LHCN-M2 (cell line): ENCODE results near the gene FAT2. TPM values are rescaled to one million over a fixed set of nuclear protein-coding genes. Genes with fewer than 3 reads are reported as not detected.

Experiments
- DNase-seq: peaks from one replicate; pipeline ENCODE4 v3.0.0-alpha.2; 2012; ENCODE audit warnings: low read depth
- polyA plus RNA-seq: library from polyadenylated mRNA; unstranded; fragments of >200 nt; gene quantifications from one replicate; pipeline ENCODE4 v1.2.1, GENCODE V29; 2012; ENCODE audit warnings: missing spikeins
- total RNA-seq: library from RNA; depleted of rRNA; stranded (reverse); fragments of >200 nt; gene quantifications from 2 replicates; pipeline ENCODE4 v1.2.3, GENCODE V29; 2014; rRNA removed

FAT2 gene
- total RNA-seq = 0.13 TPM in 1 of 2 replicates, not detected in the other
- polyA plus RNA-seq = 0.07 TPM

GRCh38 chr5:151591144-151591819 lies at the start of gene FAT2:
TSS of gene FAT2 (minus strand) at chr5:151591331. CDS start at chr5:151568931, 22,400 bp downstream.
- no peak for DNase-seq

- DNase-seq = no peak
Measured at GRCh38 chr5:151638619-151639018, 47.5 kb upstream of the FAT2 start.

DNA sequence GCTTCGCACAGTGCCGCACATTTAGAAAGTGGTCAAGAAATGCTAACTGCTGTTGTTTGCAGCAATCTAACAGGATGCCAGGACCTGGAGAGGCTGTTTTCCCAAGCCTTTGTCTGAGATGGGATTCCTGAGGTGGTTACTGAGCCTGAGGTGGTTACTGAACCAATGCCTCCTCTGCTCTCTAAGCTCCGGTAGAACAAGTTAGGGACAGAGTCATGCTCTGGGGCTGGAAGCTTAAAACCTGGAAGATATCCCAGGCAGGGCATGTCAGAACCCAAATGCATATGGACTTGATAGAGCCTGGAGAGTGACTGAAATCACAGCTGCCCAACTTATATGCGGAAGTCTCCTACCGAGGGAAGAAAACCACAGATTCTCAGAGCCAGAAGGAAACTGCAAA lies 46.5 kb upstream of the FAT2 start:
- no peak for DNase-seq

DNA sequence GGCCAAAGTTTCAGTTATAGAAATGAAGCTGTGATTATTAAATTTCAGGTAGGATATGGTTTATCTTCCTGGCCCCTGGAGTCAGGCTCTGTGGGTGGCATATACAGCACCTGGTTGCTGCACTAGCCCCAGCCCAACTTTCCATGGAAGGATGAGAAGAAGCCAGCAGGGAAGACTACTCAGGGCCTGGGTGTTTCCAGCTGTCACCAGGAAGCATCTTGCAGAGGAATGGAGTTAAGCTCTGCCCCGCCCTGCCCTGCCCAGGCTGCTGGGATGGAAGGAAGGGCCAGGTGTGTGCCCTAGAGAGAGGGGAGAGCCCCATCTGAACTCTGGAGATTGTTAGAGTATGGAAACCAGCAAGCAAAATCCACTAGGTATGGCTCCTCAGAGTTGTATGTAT lies 42.8 kb upstream of the FAT2 start:
- DNase-seq = no peak

DNA sequence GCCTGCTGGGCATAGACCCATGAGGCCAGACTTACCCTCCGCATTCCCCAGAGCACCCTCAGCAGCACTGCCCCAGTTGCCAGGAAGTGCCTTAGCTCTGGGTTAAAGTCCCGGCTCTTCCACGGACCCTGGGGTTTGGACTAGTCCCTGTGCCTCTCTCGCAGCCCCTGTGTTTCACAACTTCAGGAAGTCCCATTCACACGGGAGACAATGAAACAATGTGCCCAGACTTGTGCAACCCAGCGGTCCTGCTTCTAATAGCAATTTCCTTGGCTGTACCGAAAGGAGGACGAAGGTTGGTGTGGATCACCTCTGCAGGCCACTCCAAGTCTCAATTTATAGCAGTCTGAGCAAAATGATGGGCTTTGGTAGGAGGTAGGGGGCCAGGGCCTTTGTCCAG lies 41.8 kb upstream of the FAT2 start:
- no peak for DNase-seq

- no peak for DNase-seq
Measured at GRCh38 chr5:151632524-151632923, 41.4 kb upstream of the FAT2 start.

DNA sequence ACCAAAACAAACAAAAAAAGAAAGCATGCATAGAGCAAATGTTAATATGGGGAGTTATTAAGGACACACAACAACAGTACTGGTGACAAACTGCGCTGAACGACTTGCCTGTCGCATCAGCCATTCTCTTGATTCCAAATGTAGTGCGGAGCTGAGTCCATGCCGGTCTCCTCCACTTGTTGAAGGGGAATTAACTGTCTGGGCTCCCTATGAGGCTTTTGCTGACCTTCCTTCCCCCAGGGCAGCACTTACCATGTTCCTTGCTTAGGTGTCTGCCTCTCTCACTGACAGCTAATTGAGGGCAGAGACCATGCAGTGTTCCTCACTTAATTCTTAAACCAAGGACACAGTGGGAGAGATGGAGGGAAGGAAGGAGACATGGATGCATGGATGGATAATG lies 40.8 kb upstream of the FAT2 start:
- no peak for DNase-seq

DNA sequence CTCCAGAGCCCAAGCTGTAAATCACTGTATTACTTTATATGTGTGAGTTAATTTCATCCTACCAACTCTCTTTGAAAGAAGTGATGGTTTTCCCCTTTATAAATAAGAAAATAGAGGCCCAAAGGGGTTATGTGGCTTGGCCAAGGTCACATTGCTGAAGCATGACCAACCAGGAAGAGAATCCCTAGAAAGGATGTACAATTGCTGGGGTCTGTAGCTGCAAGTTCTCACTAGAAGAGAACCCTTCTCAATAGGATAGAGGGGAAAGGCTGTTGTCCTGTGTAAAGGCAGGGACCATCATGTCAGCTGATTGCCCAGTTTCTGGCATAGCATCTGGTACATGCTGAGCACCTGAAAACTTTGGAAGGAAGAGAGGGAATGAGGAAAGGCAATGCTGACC lies 39.0 kb upstream of the FAT2 start:
- no peak for DNase-seq

- DNase-seq = peak; percentile 37
Measured at GRCh38 chr5:151628112-151628823, 37.1 kb upstream of the FAT2 start.

GRCh38 chr5:151627650-151628049 lies 36.5 kb upstream of the FAT2 start:
- no peak for DNase-seq

- no peak for DNase-seq
Measured at GRCh38 chr5:151625285-151625684, 34.2 kb upstream of the FAT2 start.

DNA sequence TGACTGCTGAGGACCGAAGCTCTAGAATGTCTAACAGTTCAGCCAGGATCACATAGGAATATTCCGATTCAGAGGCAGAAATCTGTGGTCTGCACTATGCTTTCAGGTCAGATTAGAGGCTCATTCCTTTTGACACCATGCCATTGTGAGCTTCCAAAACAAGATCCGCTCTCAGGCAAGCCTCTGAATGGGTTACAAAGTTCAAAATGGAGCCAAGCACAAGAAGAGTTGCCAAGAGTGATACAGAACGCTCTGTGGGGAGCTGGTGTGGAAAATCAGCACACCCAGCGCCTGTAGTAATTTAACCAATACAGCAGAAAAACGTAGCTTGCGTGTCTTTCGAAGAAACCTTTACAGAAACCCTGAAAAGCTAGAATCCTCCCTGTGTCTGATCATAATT lies 33.3 kb upstream of the FAT2 start:
- no peak for DNase-seq

DNA sequence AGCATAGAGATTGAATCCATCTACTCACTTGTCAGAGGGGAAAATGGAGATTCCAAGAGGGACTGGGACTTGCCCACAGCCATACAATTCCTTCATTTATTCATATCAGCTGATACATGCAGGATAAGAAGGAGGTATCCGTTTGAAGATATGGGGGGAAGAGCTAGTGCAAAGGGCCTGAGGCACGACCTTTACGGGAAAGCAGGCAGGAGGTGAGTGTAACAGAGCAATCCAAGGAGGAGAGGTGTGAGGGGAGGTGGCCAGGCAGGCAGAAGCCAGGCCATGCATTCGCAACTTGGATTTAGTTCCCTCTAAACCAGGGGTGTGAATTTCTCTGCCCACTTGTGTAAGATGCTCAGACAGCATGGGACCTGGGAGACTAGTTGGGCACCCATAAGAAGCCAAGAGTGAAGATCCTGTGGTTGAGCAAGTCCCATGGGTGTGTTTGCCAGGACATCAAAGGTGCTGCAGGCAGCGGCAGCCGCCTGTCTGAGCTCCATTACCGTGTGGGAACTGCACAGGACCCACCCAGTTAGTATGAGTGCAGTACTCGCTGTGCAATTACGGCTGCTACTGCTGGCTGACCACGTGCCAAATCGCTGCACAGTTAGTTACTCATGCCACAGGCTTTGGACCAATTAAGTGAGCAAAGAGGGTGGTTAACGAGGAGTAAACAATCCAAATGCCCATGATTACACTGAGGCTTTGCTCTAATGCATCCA lies 31.4 kb upstream of the FAT2 start:
- no peak for DNase-seq

DNA sequence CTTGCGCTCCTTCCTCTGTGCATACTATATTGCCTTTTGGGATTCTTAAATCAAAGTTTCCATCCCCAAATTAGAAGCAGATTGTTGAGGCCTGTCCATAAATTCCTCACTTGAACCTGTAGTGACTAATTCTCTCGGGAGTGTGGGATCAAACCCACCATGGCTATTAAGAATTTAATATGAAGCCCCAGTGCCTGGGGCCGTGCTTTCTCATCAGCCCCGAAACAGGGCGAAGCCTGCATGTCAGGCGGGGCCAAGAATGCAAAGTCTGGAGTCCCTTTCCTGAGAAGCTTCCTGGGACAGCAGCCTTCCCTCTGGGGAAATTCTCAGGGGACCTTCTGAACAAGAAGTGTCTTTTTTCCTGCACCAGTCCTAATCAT lies 29.3 kb upstream of the FAT2 start:
- DNase-seq = no peak

- DNase-seq = no peak
Measured at GRCh38 chr5:151619812-151620460, 28.8 kb upstream of the FAT2 start.

- DNase-seq = no peak
Measured at GRCh38 chr5:151618907-151619306, 27.8 kb upstream of the FAT2 start.

DNA sequence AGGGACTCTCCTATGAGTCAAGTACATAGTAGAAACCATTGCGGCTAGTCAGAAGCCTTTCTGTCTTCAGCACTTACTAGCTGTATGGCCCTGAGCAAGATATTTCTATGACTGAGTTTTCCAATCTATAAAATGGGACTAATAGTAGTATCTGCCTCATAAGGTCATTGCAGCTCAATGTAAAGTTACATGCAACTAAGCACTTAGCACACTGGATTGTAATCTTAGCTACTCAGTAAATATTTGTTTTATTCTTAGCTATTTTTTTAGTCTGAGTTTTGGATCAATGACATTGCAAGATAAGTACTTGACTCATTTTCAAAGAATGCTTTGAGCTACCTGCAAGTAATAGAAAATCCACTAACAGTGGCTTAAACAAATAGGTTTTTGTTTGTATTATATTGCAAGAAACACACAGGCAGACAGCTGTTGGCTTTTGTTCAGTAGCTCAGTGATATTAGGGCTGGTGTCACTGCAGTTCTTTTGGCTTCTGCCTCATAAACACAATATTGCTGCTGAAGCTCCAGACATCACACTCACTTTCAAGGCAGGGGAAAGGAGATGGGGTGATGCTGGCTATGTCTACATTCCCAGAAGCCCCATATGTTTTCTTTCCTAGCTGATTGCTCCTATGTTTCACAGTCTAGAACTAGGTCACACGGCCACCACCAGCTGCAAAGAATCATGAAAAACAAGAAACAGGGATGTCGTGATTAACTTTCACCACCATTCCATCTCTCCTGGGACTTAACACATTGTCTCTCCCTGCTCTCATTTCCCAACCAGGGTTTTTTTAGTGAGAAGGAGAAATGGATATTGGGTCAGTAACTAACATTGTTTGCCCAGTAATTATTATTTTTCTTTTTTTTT lies 26.9 kb upstream of the FAT2 start:
- DNase-seq = peak; percentile 38

DNA sequence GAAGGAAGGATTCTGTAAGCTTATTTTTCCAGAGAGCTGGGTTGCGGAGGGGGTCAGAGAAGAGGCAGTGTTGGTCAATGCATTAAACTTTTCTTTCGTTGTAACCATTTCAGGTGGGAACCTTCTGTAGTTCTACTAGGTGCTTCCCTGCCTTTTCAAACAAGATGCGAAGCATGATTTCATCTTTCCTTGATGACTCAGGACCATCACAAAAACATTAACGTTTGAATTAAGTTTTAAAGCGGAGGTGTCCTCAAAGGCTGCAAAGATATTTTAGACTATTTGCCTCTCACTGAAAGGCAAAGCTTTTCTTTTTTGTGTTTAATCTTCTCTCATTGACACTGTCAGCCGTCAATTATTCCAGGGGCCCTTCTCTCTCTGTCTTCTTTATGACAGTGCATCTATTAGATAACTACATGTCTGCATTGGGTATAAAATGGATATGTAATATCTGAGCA lies 26.3 kb upstream of the FAT2 start:
- no peak for DNase-seq

GRCh38 chr5:151615431-151615830 lies 24.3 kb upstream of the FAT2 start:
- DNase-seq = no peak

DNA sequence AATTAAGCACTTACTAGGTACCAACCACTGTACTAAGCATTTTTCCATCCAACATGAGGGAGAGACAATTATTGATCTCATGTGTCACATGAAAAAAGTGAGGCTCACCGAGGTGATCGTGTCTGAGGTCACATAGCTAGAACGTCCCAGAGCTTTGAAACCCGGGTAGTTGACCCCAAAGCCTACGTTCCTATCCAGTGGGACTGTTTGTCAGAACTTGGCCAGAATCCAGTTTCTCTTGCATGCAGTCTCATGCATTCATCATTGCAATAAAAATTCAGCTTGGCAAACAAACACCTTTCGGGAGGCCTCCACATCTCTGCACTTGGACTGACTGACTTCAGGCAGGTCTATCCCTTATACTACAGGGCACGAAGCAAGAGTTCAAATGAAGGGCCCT lies 23.4 kb upstream of the FAT2 start:
- DNase-seq = no peak
